IMR-90 (cell line): ENCODE results near the gene PANK4. TPM values are rescaled to one million over a fixed set of nuclear protein-coding genes. Genes with fewer than 3 reads are reported as not detected.

ENCODE experiments used
- ATAC-seq: fragments of 200-7000 bp; cut with Tn5 transposase; 2 replicates; pipeline ENCODE4 v1.9.1; 2020; ENCODE audit warnings: low read depth, mild to moderate bottlenecking, moderate library complexity
- BruUV-seq: library from RNA; stranded (reverse); fragments of 400-500 nt; replicated peaks from 2 replicates; lab custom pipeline; 2021; lab: Mats Ljungman, UMichigan
- CTCF ChIA-PET: fragments of 300-600 bp; formaldehyde crosslinking; extraction: SDS; loops from one replicate; lab custom pipeline; 2021; ENCODE audit warnings: antibody characterized with exemption; lab: Yijun Ruan, JAX
- POLR2A ChIA-PET: fragments of 300-600 bp; sonication (Branson Sonifier 250); formaldehyde crosslinking; loops from one replicate; lab custom pipeline; 2022; ENCODE audit warnings: antibody characterized with exemption; ENCODE audit not compliant: unreplicated experiment; lab: Charles Lee
- DNase-seq: peaks from one replicate; pipeline ENCODE4 v3.0.0; 2013
- H2AFZ ChIP-seq: replicated peaks from 2 replicates; pipeline ENCODE3; 2013; ENCODE audit warnings: low read length, mild to moderate bottlenecking; ENCODE audit not compliant: poor library complexity
- H2AK5ac ChIP-seq: 2 replicates; pipeline ENCODE4 v1.6.1; 2013; ENCODE audit warnings: low read depth, low read length, inconsistent platforms
- H2AK9ac ChIP-seq: replicated peaks from 2 replicates; pipeline ENCODE3; 2013; ENCODE audit warnings: mild to moderate bottlenecking, low read depth, low read length, moderate library complexity; ENCODE audit not compliant: poor library complexity
- H2BK120ac ChIP-seq: 2 replicates; pipeline ENCODE4 v1.6.1; 2013; ENCODE audit warnings: low read depth, low read length, inconsistent platforms
- H2BK15ac ChIP-seq: 3 replicates; pipeline ENCODE4 v1.6.1; 2013; ENCODE audit warnings: low read depth, low read length, inconsistent platforms
- H2BK20ac ChIP-seq: 2 replicates; pipeline ENCODE4 v1.6.1; 2013; ENCODE audit warnings: low read depth, mild to moderate bottlenecking, inconsistent platforms, low read length, moderate library complexity
- H2BK5ac ChIP-seq: 2 replicates; pipeline ENCODE4 v1.6.1; 2013; ENCODE audit warnings: mild to moderate bottlenecking, low read depth, low read length, inconsistent platforms; ENCODE audit not compliant: poor library complexity, severe bottlenecking
- H3K14ac ChIP-seq: replicated peaks from 2 replicates; pipeline ENCODE4 v1.6.1; 2013; ENCODE audit warnings: low read depth, low read length, inconsistent platforms
- H3K18ac ChIP-seq: 2 replicates; pipeline ENCODE4 v1.6.1; 2013; ENCODE audit warnings: low read depth, low read length, control low read depth
- H3K23ac ChIP-seq: 2 replicates; pipeline ENCODE4 v1.6.1; 2013; ENCODE audit warnings: low read depth, low read length, inconsistent platforms
- H3K27ac ChIP-seq: 2 replicates; pipeline ENCODE4 v1.5.1; 2013; ENCODE audit warnings: mild to moderate bottlenecking, control low read depth, low read length; ENCODE audit not compliant: insufficient read depth
- H3K27me3 ChIP-seq: 2 replicates; pipeline ENCODE4 v1.6.1; 2013; ENCODE audit warnings: low read length; ENCODE audit not compliant: control insufficient read depth, insufficient read depth
- H3K36me3 ChIP-seq: 2 replicates; pipeline ENCODE4 v1.6.1; 2013; ENCODE audit warnings: low read length, mixed read lengths; ENCODE audit not compliant: control insufficient read depth, insufficient read depth
- H3K4ac ChIP-seq: 2 replicates; pipeline ENCODE4 v1.6.1; 2013; ENCODE audit warnings: low read depth, low read length, inconsistent platforms
- H3K4me1 ChIP-seq: 2 replicates; pipeline ENCODE4 v1.6.1; 2013; ENCODE audit warnings: low read length, mixed read lengths; ENCODE audit not compliant: control insufficient read depth, insufficient read depth
- H3K4me2 ChIP-seq: 2 replicates; pipeline ENCODE4 v1.6.1; 2013; ENCODE audit warnings: low read depth, mild to moderate bottlenecking, control low read depth, low read length, moderate library complexity
- H3K4me3 ChIP-seq: 2 replicates; pipeline ENCODE4 v1.5.1; 2013; ENCODE audit warnings: low read depth, mild to moderate bottlenecking, control low read depth, low read length, moderate library complexity; ENCODE audit not compliant: insufficient read depth
- H3K56ac ChIP-seq: 2 replicates; pipeline ENCODE4 v1.6.1; 2013; ENCODE audit warnings: low read length, inconsistent platforms; ENCODE audit not compliant: insufficient read depth; ENCODE audit errors: extremely low read depth
- H3K79me1 ChIP-seq, 2 experiments: 2 replicates each; pipeline ENCODE4 v1.6.1; 2013; ENCODE audit warnings: low read length in 2 of 2, inconsistent platforms in 1 of 2, low read depth in 1 of 2
- H3K9ac ChIP-seq: 2 replicates; pipeline ENCODE4 v1.6.1; 2013; ENCODE audit warnings: low read depth, low read length, control low read depth
- H3K9me1 ChIP-seq: 2 replicates; pipeline ENCODE4 v1.6.1; 2013; ENCODE audit warnings: low read length, inconsistent platforms; ENCODE audit not compliant: insufficient read depth
- H3K9me3 ChIP-seq: 2 replicates; pipeline ENCODE4 v1.6.1; 2013; ENCODE audit warnings: low read length; ENCODE audit not compliant: control insufficient read depth, insufficient read depth
- H4K20me1 ChIP-seq: 2 replicates; pipeline ENCODE4 v1.6.1; 2013; ENCODE audit warnings: low read length, inconsistent platforms; ENCODE audit not compliant: insufficient read depth
- H4K5ac ChIP-seq: 2 replicates; pipeline ENCODE4 v1.6.1; 2013; ENCODE audit warnings: mild to moderate bottlenecking, low read depth, low read length, control low read depth
- H4K8ac ChIP-seq, 2 experiments: 2 replicates each; pipeline ENCODE4 v1.6.1; 2013; ENCODE audit warnings: low read depth in 2 of 2, low read length in 2 of 2, control low read depth in 1 of 2, inconsistent platforms in 1 of 2
- H4K91ac ChIP-seq: 2 replicates; pipeline ENCODE4 v1.6.1; 2013; ENCODE audit warnings: low read depth, low read length, inconsistent platforms; ENCODE audit not compliant: insufficient read depth
- BHLHE40 ChIP-seq: fragments of 150-350 bp; IDR thresholded peaks from 2 replicates; pipeline ENCODE4 v1.6.1; 2016; ENCODE audit warnings: mild to moderate bottlenecking, low read depth, low read length
- CEBPB ChIP-seq: IDR thresholded peaks from 2 replicates; pipeline ENCODE4 v1.6.1; 2012; ENCODE audit warnings: low read depth, low read length, improper control_type of control experiment
- CHD1 ChIP-seq: IDR thresholded peaks from 2 replicates; pipeline ENCODE4 v1.6.1; 2012; ENCODE audit warnings: low read depth, low read length, improper control_type of control experiment
- CTCF ChIP-seq: conservative IDR thresholded peaks from 2 replicates; pipeline ENCODE4 v1.5.1; 2012; ENCODE audit warnings: mild to moderate bottlenecking, low read depth, low read length, improper control_type of control experiment
- ELK1 ChIP-seq: fragments of 150-350 bp; IDR thresholded peaks from 2 replicates; pipeline ENCODE4 v1.6.1; 2016; ENCODE audit warnings: low read depth, mild to moderate bottlenecking, low read length, moderate library complexity, borderline replicate concordance
- FOS ChIP-seq: fragments of 150-350 bp; IDR thresholded peaks from 2 replicates; pipeline ENCODE4 v1.6.1; 2016; ENCODE audit warnings: low read depth, low read length
- MAFK ChIP-seq: IDR thresholded peaks from 2 replicates; pipeline ENCODE4 v1.6.1; 2012; ENCODE audit warnings: low read depth, low read length, improper control_type of control experiment
- MAZ ChIP-seq: IDR thresholded peaks from 2 replicates; pipeline ENCODE4 v1.6.1; 2012; ENCODE audit warnings: low read depth, mild to moderate bottlenecking, low read length, improper control_type of control experiment, moderate library complexity, borderline replicate concordance
- MXI1 ChIP-seq: IDR thresholded peaks from 2 replicates; pipeline ENCODE4 v1.6.1; 2012; ENCODE audit warnings: low read depth, mild to moderate bottlenecking, low read length, moderate library complexity, borderline replicate concordance
- NFE2L2 ChIP-seq: fragments of 150-350 bp; IDR thresholded peaks from 2 replicates; pipeline ENCODE4 v1.6.1; 2016; ENCODE audit warnings: low read depth, mild to moderate bottlenecking, low read length
- POLR2A ChIP-seq: IDR thresholded peaks from 2 replicates; pipeline ENCODE4 v1.6.1; 2012; ENCODE audit warnings: mild to moderate bottlenecking, low read depth, low read length
- RAD21 ChIP-seq: IDR thresholded peaks from 2 replicates; pipeline ENCODE4 v1.6.1; 2012; ENCODE audit warnings: low read length, improper control_type of control experiment
- RCOR1 ChIP-seq: IDR thresholded peaks from 2 replicates; pipeline ENCODE4 v1.6.1; 2012; ENCODE audit warnings: mild to moderate bottlenecking, low read length, improper control_type of control experiment; ENCODE audit not compliant: insufficient replicate concordance
- RFX5 ChIP-seq: IDR thresholded peaks from 2 replicates; pipeline ENCODE4 v1.8.0; 2012; ENCODE audit warnings: low read depth, mild to moderate bottlenecking, low read length, moderate library complexity
- SMC3 ChIP-seq: fragments of 150-350 bp; IDR thresholded peaks from 2 replicates; pipeline ENCODE4 v1.6.1; 2016; ENCODE audit warnings: low read depth, mild to moderate bottlenecking, antibody characterized with exemption, low read length, moderate library complexity
- USF2 ChIP-seq: fragments of 150-350 bp; IDR thresholded peaks from 2 replicates; pipeline ENCODE4 v1.6.1; 2017; ENCODE audit warnings: mild to moderate bottlenecking, antibody characterized with exemption, low read length, low read depth
- WGBS, 2 experiments: methylation state at CpG; one replicate each; pipeline versions ENCODE4 v1.1.5 to v1.1.7; 2013; ENCODE audit warnings: missing lambda C conversion rate in 2 of 2; ENCODE audit not compliant: insufficient read length in 1 of 2; ENCODE audit errors: extremely low coverage in 2 of 2; 5-methylcytosine and 5-hydroxymethylcytosine counted together
- dilution Hi-C: fragments of 300-500 bp; cut with HindIII; formaldehyde crosslinking; loops from one replicate; pipeline ENCODE4 v1.14.3; 2018; ENCODE audit warnings: low sequenced_read_pairs; ENCODE audit not compliant: unreplicated experiment
- in situ Hi-C: fragments of 300-500 bp; cut with MboI; formaldehyde crosslinking; loops from 3 replicates; pipeline ENCODE4 v1.14.3; 2019; ENCODE audit warnings: low sequenced_read_pairs, inconsistent platforms, mixed read lengths
- intact Hi-C: fragments of 100-400 bp; cut with micrococcal nuclease; formaldehyde crosslinking; loops from 2 replicates; pipeline ENCODE4 v1.10.0; 2022
- polyA plus RNA-seq, 3 experiments: library from polyadenylated mRNA; depleted of rRNA; stranded (reverse); fragments of >200 nt; gene quantifications; 2 replicates each; pipeline ENCODE4 v1.2.3, GENCODE V29; 2012; ENCODE audit warnings: low replicate concordance in 1 of 3
- total RNA-seq: library from RNA; depleted of rRNA; stranded (reverse); fragments of >200 nt; gene quantifications from 2 replicates; pipeline ENCODE4 v1.2.3, GENCODE V29; 2012

Gene PANK4
- total and polyA plus RNA-seq, 2 of the 4 experiments (the other 2 are of a cell fraction), result 14.0 to 18.5 TPM

- Histone ChIP-seq H4K91ac (no peak overlapping the region), H3K9me3 (no peaks in the 10 kb centered on the region), H3K4me3 (no peak overlapping the region), H3K4ac (no peak overlapping the region), H2AFZ (no peak overlapping the region), H3K14ac (no peak overlapping the region), H4K8ac (no peak overlapping the region), H3K23ac (no peak overlapping the region), H3K18ac (no peak overlapping the region), H3K4me2 (no peak overlapping the region), H3K27ac (no peak overlapping the region), H2BK120ac (no peak overlapping the region), H2BK20ac (no peak overlapping the region), H3K9ac (no peak overlapping the region), H2BK5ac (no peak overlapping the region), H3K79me1 (0 out of 4 replicates have a peak, but pooled peaks cover 0 to 3% of the 10 kb centered on the region in 2 experiments), H4K5ac (no peak overlapping the region), H2BK15ac (no peak overlapping the region), H3K4me1 (peaks cover 2% of the 10 kb centered on the region; the same call in 1 of the 2 replicates), H3K27me3 (peaks cover 9% of the 10 kb centered on the region; the same call in 1 of the 2 replicates), H3K56ac (no peak overlapping the region), H4K20me1 (peaks cover 3% of the 10 kb centered on the region; the same call in 1 of the 2 replicates), H3K9me1 (no peaks in the 10 kb centered on the region), H2AK5ac (no peak overlapping the region), H3K36me3 (peaks cover 42% of the 10 kb centered on the region), H2AK9ac (no peak overlapping the region)
- POLR2A ChIA-PET, result no interaction called here
- no peak for ATAC-seq
- TF ChIP-seq NFE2L2 (no peak), CTCF (no peak), BHLHE40 (no peak), CEBPB (no peak), POLR2A (no peak), USF2 (no peak), MXI1 (no peak), FOS (no peak), ELK1 (no peak), SMC3 (no peak), CHD1 (no peak), RCOR1 (no peak), MAFK (no peak), RFX5 (no peak), MAZ (no peak), RAD21 (no peak)
- CTCF ChIA-PET, result no interaction called here
- DNase-seq, result no peak
- dilution Hi-C loops (no loop called here), in situ Hi-C loops (no loop called here), intact Hi-C loops (no loop called here)
- BruUV-seq, result no TSS peak
- WGBS, 2 experiments, result 90% methylated on average over 11 of the region's 24 CpGs; no CpG with 5 or more reads in 1 of the 2 experiments
Observed at GRCh38 chr1:2508180-2508579, 18.2 kb downstream of the PANK4 start.
